Transverse colon (tissue), 4 donors: ENCODE data around the gene SLC6A4.

Experiments used
- CTCF ChIP-seq, 5 experiments: fragments of 200-600 bp in 3 of 5; fragments of 450-650 bp in 2 of 5; sonication (generic) in 3 of 5; IDR thresholded peaks; 1 replicate in 2 of 5; 2 replicates in 3 of 5; pipeline ENCODE4 v1.5.1; 2016 to 2017; ENCODE audit warnings: antibody characterized with exemption in 5 of 5, inconsistent platforms in 3 of 5, mild to moderate bottlenecking in 2 of 5, moderate library complexity in 1 of 5
- EP300 ChIP-seq: sonication (generic); formaldehyde crosslinking; IDR thresholded peaks from one replicate; pipeline ENCODE4 v1.6.1; 2017; ENCODE audit warnings: antibody characterized with exemption, low read depth
- POLR2A ChIP-seq: fragments of 450-650 bp; IDR thresholded peaks from one replicate; pipeline ENCODE4 v1.6.1; 2016; ENCODE audit warnings: antibody characterized with exemption, mild to moderate bottlenecking, moderate library complexity
- POLR2AphosphoS5 ChIP-seq, 3 donors: sonication (generic); formaldehyde crosslinking; IDR thresholded peaks; one replicate each; pipeline ENCODE4 v1.6.1; 2016; ENCODE audit warnings: antibody characterized with exemption in 3 of 3

DNA sequence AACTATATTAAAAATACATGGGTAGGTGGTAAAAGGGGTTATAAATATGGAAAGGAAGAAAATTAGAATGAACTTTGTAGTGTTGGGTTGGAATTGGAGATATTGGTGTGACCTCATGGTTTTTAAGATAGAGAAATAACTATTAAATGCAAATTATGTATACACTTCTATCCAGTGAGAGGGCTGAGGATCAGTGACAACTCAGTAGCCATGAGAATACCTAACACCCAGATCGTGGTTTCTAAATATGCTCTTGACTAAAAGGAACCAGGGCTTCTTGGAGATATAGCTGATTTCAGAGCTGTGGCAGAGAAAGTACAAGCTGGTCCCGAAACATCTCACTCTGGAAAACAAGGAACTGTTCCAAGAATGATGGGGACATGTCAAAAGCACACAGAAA is 44.4 kb downstream of the SLC6A4 start:
- TF ChIP-seq CTCF (IDR thresholded peaks at IDR 0.05): no peak
- no peak for TF ChIP-seq POLR2A
- no peak for TF ChIP-seq POLR2AphosphoS5 (IDR thresholded peaks at IDR 0.05)
- no peak for TF ChIP-seq EP300
